Activated T-helper 1 cell treated with anti-CD3 and anti-CD28 coated beads, Interleukin-2, amount 50 U/mL, for 16 hours (primary cell): ENCODE results near the gene WDR89.
A peak's percentile ranks its signal among the peaks of the same experiment; 100 is the strongest.
"Not testable (repeated sequence)": the region's sequence is repeated elsewhere in the genome, so short reads cannot be mapped to it uniquely, and the experiment has no call there.

Source experiments
- DNase-seq, 2 donors: peaks; one replicate each; pipeline ENCODE4 v3.0.0-alpha.2; 2020; ENCODE audit warnings: low read depth in 1 of 2, low spot score in 1 of 2

Gene WDR89, protein sequence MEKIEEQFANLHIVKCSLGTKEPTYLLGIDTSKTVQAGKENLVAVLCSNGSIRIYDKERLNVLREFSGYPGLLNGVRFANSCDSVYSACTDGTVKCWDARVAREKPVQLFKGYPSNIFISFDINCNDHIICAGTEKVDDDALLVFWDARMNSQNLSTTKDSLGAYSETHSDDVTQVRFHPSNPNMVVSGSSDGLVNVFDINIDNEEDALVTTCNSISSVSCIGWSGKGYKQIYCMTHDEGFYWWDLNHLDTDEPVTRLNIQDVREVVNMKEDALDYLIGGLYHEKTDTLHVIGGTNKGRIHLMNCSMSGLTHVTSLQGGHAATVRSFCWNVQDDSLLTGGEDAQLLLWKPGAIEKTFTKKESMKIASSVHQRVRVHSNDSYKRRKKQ

DNA sequence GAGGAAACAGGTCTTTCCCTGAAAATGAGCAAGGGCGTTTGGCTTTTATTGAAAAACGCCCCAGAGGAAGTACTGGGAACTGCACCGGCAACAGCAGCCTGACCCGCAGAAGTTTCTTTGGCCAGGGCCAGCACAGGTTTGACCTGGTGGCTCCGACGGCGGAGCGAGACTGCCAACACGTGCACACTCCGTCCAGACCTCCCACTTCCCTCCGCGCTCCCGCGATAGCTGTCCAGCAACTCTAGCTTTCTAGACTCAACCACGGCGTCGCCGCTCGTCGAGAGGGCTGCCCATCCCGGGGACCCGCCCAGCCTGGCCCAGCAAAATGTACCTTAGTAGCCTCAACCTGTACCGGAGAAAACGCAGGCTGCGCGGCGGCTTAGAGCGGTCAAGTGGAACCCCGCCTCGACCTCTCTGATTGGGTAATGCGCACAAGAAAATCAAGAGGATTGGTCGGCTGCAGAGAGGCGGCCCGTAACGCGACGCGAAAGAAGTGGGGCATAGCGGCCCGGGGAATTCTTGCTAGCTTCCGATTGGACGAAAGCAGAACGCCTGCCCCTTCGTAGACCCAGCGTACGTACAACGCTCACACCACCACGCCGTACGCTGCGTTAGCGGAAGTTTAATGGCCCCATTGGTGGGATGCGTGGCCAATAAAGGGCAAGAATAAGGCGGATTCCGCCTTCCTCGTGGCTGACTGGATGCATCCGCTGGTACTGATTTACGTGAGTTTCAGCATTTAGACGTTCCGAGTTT, at the start of gene WDR89:
Gene WDR89 (minus strand): TSS at position 399 of the 756 bp plus-strand sequence. CDS start 41,929 bp downstream, outside the sequence.
- peak; percentile 88 to 94 for DNase-seq

DNA sequence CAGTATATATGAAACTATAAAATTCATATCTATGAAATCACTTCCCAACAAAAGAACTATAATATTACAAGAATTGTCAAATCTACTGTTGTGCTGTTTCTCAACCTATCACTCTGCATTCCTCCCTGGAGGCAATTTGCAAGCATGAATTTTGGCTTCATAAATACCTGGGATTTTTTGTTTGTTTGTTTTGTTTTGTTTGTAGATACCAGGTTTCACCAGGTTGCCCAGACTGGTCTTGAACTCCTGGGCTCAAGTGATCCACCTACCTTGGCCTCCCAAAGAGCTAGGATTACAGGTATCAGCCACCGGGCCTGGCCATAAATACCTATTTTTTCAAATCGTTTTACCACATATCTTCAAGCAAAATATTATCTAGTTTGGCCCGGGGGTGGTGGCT, 47.5 kb upstream of the WDR89 start:
- DNase-seq = no peak

DNA sequence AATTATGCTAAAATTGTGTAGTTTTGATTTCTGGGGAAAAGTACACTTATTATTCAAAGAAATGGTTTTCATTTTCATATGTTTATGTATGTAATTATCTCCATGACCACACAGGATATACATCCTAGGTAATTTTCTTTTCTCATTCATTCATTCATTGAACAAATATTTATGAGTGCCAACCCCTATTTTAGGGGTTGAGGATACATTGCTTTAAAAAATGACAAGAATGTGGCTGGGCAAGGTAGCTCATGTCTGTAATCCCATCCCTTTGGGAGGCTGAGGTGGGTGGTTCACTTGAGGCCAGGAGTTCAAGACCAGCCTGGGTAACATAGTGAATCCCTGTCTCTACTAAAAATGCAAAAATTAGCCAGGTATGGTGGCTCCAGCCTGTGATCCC, 45.3 kb upstream of the WDR89 start:
- no peak for DNase-seq

DNA sequence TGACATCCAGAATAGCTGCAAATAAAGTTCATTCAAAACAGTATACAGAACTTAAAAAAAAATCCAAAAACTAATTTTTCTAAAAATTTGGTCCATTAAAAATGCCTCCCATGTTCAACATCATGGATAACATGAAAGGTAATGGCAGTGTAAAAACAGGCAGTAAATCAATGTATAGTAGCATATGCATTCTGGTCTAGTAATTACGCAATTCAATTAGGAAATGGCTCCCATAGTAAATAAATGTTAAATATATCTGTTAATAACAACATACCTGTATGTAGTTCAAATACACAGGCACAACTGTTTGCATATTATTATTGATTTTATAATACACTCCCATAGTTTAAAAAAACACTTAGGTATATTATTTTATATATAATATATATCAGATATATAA, 43.7 kb upstream of the WDR89 start:
- no peak for DNase-seq

DNA sequence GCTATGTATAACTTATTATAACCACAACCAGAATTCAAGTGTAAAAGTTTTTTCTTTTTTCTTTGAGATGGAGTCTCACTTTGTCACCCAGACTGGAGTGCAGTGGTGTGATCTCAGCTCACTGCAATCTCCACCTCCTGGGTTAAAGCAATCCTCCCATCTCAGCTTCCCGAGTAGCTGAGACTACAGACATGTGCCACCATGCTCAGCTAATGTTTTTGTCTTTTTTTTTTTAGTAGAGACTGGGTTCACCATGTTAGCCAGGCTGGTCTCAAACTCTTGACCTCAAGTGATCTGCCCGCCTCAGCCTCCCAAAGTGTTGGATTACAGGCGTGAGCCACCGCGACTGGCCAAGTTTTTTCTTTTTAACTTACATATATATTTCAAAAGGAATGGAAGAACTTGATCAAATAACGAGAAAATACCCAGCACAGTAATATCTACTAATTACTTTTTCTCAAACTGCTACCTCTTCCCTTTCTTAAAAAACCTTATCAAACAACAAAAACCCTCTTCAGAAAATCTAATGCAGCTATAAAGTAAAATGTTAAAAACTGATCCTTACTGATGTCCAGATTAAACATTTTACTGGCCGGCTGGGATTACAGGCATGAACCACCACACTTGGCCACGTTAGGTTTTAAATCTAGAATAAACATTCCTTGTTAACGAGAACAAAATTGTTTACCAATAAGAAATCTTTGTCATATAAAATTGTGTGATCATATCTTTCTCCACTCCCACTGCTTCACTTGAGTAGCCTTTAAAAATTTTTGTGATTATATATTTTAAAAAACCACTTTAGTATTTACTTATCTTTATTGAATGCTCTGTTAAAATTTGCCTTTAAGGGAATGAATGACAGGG, 41.3 kb upstream of the WDR89 start:
- no peak for DNase-seq

DNA sequence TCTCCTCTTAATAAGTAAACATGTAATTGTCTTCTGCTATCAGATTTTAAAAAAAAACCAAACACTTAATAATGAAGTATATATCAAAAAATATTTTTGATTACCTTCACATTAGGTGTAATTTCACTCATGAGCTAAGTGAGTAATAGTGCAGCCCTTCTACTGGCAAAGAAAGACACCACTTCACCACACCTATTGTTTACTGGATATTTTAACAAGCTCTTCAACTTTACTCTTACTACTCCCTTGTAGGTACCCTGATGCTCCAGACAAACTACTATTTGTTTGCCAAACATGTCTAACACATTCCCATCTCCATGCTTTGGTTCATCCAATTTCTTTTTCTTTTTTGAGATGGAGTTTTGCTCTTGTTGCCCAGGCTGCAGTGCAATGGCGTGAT, 36.9 kb upstream of the WDR89 start:
- no peak for DNase-seq

DNA sequence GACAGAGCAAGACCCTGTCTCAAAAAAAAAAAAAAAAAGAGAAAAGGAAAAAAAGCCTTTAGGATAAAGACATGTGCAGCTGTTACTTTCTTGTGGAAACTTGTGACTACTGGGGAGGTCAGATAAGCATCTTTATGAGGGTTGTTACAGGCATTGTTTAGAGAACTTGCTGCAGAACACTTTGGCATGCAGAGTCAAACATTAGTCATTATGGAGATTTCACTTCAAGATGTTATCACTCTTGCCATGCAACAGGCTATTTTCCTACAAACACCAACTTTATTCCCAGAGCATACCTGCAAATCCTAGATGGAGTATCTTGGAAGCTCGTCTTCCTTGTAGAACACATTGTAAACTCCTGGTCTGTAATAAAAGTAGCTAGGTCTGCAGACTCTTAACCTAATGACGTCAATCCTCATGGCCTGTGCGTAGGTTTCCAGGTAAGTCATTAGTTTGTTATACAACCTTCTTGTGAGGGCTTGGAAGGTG, 36.3 kb upstream of the WDR89 start:
- DNase-seq = no peak

DNA sequence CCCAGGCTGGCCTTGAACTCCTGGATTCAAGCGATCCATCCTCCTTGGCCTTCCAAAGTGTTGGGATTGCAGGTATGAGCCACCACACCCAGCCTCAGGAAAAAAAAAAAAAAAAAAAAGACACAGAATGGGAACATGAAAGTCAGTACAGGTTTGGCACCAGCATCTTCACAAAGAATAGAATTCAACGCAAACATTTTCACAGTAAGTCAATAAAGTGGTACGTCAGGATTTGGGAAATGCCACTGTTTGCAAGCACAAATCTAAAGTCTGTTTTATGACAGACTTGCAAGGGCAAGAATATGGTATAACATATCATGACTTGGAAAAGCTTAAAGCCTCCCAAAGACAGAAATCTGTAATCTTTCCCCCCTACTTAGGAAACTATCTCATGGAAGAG, 34.9 kb upstream of the WDR89 start:
- no peak for DNase-seq

DNA sequence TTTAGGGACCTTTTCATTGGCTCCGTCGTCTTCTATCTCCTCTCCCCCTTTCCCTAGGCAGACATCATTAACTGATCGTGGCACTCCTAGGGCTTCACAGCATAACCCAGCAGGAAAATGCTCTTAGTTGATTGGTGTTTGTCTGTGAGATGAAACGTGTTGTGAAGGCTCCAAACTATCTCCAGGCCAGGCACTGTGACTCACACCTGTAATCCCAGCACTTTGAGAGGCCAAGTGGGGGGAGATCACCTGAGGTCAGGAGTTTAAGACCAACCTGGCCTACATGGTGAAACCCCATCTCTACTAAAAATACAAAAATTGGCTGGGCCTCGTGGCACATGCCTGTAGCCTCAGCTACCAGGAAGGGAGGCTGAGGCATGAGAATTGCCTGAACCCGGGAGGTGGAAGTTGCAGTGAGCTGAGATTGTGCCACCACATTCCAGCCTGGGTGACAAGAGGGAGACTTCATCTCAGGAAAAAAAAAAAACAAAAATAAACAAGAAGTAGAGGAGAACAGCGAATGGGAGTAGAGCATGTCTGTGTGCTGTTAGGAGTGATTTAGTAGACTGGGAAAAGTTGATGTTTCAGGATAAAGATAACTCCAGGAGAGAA, 32.3 kb upstream of the WDR89 start:
- DNase-seq = no peak

DNA sequence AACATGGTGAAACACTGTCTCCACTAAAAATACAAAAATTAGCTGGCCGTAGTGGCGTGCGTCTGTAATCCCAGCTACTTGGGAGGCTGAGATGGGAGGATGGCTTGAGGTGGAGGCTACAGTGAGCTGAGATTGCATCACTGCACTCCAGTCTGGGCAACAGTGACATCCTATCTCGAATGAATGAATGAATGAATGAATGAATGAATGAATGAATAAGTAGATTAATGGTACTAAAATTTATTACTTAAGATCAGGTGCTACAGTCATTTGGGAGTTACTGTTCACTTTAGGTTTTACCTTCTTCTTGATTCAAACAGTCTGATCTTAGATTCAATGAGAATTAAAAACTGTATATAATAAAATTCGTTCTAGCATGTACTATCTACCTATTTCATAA, 31.6 kb upstream of the WDR89 start:
- DNase-seq = no peak

DNA sequence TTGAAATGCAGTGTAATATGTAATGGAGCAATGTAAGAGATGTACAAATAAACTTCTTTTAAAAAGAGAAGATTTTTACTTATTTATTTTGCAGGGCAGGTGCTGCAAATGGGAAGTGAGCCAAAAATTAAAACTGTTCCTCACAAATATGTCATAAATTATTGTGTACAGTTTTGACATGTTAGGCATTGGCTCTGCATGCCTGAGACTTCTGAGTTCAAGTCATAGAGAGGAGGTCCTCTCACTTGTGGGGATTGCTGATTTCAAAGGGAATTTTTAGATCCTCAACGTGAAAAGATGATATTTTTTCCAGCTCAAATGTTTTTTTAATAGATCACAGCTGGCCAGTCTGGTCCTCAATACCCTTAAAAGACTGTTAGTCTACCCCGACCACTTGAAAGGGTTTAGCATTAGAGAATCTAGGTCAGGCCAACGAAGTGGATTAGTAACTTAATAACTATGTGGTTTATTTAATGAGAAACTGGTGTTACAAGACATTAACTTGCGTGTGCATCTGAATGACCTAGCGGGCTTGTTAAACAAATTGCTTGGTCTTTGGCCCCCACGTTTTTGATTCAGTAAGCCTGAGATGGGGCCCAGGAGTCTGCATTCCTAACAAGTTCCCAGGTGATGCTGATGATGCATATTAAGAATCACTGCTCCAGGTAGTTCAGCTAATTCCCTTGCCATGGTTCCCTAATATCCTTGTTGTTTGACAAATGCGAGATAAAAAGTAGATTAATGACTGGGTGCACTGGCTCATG, 30.9 kb upstream of the WDR89 start:
- no peak for DNase-seq

DNA sequence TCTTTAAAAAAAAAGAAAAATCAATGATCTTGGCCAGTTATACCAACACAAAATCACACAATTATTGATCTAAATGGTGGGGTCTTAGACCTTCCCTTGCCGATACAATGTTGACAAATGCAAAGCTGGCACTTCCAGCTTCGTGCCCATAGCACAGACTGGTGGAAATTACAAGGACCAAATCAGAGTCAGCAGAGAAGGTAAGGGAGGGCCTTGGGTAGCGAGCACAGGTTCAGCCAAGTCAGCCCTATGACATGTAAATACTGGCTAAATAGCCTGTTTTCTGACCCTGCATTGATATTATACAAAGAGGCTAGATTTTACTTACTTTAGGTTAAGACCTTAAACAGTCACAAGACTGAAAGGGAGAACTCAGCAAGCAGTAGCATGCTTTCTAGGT, 30.3 kb upstream of the WDR89 start:
- DNase-seq = no peak

DNA sequence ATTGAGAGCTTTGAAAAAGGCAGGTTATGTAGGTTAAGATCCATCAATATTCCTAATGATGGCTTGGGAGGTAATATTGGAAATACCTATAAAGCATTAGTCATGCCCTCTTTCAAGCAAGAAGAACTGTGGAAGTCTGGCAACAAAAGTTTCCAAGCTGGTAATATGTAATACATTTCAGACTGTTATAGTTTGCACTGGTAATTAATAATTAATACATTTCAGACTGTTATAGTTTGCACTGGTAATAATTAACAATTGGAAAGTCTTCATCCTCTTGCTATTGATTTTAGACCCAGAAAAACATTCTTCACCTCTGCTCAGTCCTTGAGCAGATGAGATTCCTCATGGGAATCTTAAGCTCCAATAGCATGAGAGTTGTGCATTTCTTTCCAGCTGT, 29.0 kb upstream of the WDR89 start:
- no peak for DNase-seq

DNA sequence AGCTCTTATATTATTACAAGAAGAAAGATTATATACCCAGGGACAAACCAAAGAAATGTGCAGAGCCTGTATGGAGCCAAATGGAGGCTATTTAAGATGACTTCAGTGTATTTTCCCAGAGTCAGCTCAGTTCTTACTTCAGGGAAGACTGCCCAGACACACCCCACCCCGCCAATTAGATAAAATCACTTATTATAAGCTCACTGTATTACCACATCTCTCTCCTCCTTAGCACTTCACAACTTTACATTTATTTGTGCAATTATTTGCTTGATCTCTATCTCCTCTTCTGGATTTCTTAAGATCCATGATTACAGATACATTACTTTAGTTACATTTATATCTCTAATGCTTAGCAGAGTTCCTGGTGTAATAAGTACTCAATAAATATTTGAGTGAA, 24.7 kb upstream of the WDR89 start:
- DNase-seq = no peak

DNA sequence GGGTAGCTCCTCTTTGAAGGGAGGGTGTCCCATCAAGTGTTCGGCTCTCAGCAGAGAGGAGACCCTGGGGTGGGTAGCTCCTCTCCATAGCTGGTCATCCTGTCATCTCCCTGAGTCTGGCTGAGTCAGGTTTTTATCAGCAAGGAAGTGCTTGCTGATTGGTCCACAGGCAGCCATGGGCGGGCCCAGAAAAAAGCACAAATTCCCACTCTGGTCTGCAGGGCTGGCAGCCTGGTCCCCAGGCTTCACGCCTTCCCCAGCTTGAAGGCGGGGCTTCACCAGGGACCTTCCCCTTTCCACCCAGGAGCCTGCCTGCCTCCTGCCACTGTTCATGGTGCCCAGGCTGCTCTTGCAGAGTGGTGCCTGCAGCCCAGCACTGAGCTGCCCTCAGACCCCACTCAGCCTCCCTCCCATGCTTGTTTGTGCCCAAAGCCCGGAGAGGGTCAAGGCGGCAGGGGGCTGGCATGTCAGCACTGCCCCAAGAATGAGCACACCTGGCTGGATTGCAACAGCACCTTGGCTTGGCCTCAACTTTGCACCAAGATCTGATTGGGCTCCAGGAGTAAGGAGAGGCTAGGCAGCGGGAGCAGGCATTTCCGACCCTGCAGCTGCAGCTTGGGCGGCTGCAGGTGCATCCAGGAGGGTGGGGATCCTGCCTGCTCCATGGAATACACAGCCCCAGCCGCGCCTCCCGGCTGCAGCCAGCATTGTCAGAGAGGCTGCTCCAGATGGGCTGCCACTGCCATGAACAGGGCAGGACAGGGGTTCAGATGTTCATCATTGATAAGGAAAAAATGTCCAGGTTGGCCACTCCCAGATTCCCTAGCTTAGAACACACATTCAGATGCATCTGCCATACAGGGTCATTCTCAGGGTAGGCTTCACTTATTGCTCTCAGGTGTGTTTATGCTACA, 22.0 kb upstream of the WDR89 start:
- no peak for DNase-seq

DNA sequence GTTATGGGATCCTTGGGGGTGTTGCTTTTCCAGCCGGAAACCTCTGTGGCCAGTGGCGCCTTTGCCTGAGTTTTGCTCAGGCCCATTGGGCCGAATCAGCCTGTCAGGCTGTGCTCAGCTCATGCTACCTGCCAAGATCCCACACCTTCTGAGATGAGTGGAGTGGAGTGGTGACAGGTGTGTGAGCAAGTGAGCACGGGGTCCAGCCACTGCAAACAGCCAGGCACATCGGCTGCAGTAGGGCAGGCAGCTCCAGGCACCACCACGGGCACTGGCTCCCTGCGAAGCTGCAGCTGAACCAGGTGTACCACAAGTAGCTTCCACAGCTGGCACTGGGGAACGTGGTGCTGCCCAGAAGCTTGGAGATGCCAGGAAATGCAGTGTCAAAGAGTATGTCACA, 21.1 kb upstream of the WDR89 start:
- no peak for DNase-seq

DNA sequence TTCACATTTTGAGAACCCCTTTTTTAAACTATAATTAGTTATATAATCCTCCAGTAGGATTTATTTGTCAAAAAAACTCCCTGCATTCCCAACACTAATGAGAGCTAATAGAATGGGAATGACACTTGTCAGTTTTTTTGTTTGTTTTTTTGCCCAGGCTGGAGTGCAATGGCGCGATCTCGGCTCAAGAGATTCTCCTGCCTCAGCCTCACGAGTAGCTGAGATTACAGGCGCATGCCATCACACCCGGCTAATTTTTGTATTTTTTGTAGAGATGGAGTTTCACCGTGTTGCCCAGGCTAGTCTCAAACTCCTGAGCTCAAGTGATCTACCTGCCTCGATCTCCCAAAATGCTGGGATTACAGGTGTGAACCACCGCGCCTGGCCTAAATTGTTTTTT, 20.2 kb upstream of the WDR89 start:
- not testable (repeated sequence) for DNase-seq

DNA sequence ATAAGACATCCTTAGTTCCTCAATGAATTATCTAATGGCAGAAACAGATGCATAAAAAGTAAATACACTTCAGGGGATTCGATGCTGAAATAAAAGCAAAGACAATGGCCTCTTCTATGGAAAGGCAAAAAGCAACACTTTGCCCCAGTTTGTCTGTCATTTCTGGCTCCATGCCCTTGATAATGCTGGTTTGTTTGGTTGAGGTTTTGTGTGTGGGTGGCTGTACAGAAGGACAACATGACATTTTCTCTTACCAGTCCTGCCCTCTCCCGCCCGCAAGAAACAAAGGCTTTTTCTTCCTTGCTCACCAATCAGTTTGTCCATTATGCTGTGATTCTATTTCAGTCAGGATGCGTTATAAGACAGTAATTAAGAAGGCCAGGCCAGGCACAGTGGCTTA, 18.1 kb upstream of the WDR89 start:
- DNase-seq = no peak

DNA sequence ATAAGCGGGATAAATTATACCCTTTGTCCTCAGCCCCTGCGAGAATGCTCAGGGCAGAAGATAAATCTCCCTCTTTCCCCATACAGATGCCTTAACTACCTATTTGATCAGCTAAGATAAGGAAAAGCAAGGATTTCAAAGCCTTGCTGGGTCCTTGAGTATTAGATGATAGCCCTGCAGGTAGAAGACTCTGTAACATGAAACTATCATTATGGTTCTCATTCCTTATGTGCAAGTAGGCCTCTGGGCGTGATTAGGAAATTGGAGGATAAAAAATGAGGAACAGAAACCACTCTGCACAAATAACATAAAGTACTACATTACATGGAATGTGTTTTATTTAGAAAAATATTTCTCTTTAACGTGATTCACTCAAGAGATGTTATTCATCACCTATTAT, 14.5 kb upstream of the WDR89 start:
- no peak for DNase-seq
